MG63 (cell line): ENCODE results near the gene SAP30L. TPM values are rescaled to one million over a fixed set of nuclear protein-coding genes. Genes with fewer than 3 reads are reported as not detected.

Experiments
- DNase-seq: peaks from one replicate; pipeline ENCODE4 v3.0.0-alpha.2; 2020
- H3K27me3 ChIP-seq: fragments of 250-450 bp; sonication (Bioruptor Pico); 2 replicates; pipeline ENCODE4 v1.5.1; 2020; ENCODE audit warnings: mild to moderate bottlenecking, moderate library complexity
- H3K36me3 ChIP-seq: fragments of 250-450 bp; sonication (Bioruptor Pico); 2 replicates; pipeline ENCODE4 v1.5.1; 2020; ENCODE audit warnings: mild to moderate bottlenecking, moderate library complexity
- H3K4me3 ChIP-seq: fragments of 250-450 bp; sonication (Bioruptor Pico); 2 replicates; pipeline ENCODE4 v1.5.1; 2020; ENCODE audit warnings: mild to moderate bottlenecking, moderate library complexity
- H3K9me3 ChIP-seq: fragments of 250-450 bp; sonication (Bioruptor Pico); 2 replicates; pipeline ENCODE4 v1.5.1; 2020; ENCODE audit warnings: mild to moderate bottlenecking, moderate library complexity
- total RNA-seq: library from RNA; depleted of rRNA; stranded (reverse); fragments of >200 nt; shearing (Covaris generic); gene quantifications from 2 replicates; pipeline ENCODE4 v1.2.3, GENCODE V29; 2014; ENCODE audit warnings: low replicate concordance

SAP30L gene
- total RNA-seq, 1 experiment from 2014 or later: 39.2 TPM

GRCh38 chr5:154482528-154483449, 37.0 kb downstream of the SAP30L start:
- DNase-seq: no peak
- no peaks in the 10 kb centered on the region for H3K9me3 ChIP-seq
- H3K36me3 ChIP-seq: no peaks in the 10 kb centered on the region
- H3K4me3 ChIP-seq: no peak overlapping the region
- peaks cover 31% of the 10 kb centered on the region for H3K27me3 ChIP-seq

- Histone ChIP-seq H3K4me3 (no peak overlapping the region), H3K36me3 (no peaks in the 10 kb centered on the region), H3K9me3 (no peaks in the 10 kb centered on the region), H3K27me3 (peaks cover 33% of the 10 kb centered on the region)
- no peak for DNase-seq
Measured at GRCh38 chr5:154483654-154484392, 38.0 kb downstream of the SAP30L start.

GRCh38 chr5:154484393-154485095, 38.7 kb downstream of the SAP30L start:
- H3K27me3 ChIP-seq: peaks cover 36% of the 10 kb centered on the region
- no peak overlapping the region for H3K4me3 ChIP-seq
- no peaks in the 10 kb centered on the region for H3K9me3 ChIP-seq
- DNase-seq: no peak
- no peaks in the 10 kb centered on the region for H3K36me3 ChIP-seq

GRCh38 chr5:154485096-154485491, 39.3 kb downstream of the SAP30L start:
- peaks cover 36% of the 10 kb centered on the region for H3K27me3 ChIP-seq
- H3K4me3 ChIP-seq: no peak overlapping the region
- H3K9me3 ChIP-seq: no peaks in the 10 kb centered on the region
- no peaks in the 10 kb centered on the region for H3K36me3 ChIP-seq
- DNase-seq: no peak

GRCh38 chr5:154485850-154486426, 40.1 kb downstream of the SAP30L start:
- H3K9me3 ChIP-seq: no peaks in the 10 kb centered on the region
- H3K27me3 ChIP-seq: peaks cover 36% of the 10 kb centered on the region
- DNase-seq: no peak
- no peak overlapping the region for H3K4me3 ChIP-seq
- no peaks in the 10 kb centered on the region for H3K36me3 ChIP-seq

- peaks cover 36% of the 10 kb centered on the region for H3K27me3 ChIP-seq
- no peak overlapping the region for H3K4me3 ChIP-seq
- no peaks in the 10 kb centered on the region for H3K9me3 ChIP-seq
- DNase-seq: no peak
- no peaks in the 10 kb centered on the region for H3K36me3 ChIP-seq
Measured at GRCh38 chr5:154486427-154486866, 40.6 kb downstream of the SAP30L start.

GRCh38 chr5:154487541-154487940, 41.7 kb downstream of the SAP30L start:
- no peaks in the 10 kb centered on the region for H3K36me3 ChIP-seq
- H3K9me3 ChIP-seq: no peaks in the 10 kb centered on the region
- H3K27me3 ChIP-seq: peaks cover 36% of the 10 kb centered on the region
- no peak overlapping the region for H3K4me3 ChIP-seq
- no peak for DNase-seq

- DNase-seq: no peak
- no peaks in the 10 kb centered on the region for H3K36me3 ChIP-seq
- no peak overlapping the region for H3K4me3 ChIP-seq
- no peaks in the 10 kb centered on the region for H3K9me3 ChIP-seq
- peaks cover 32% of the 10 kb centered on the region for H3K27me3 ChIP-seq
Measured at GRCh38 chr5:154491941-154492340, 46.1 kb downstream of the SAP30L start.

GRCh38 chr5:154493274-154493673, 47.5 kb downstream of the SAP30L start:
- DNase-seq: no peak
- H3K9me3 ChIP-seq: no peaks in the 10 kb centered on the region
- H3K27me3 ChIP-seq: peaks cover 28% of the 10 kb centered on the region
- H3K4me3 ChIP-seq: no peak overlapping the region
- H3K36me3 ChIP-seq: no peaks in the 10 kb centered on the region

GRCh38 chr5:154494036-154494435, 48.2 kb downstream of the SAP30L start:
- Histone ChIP-seq H3K4me3 (no peak overlapping the region), H3K36me3 (no peaks in the 10 kb centered on the region), H3K27me3 (peaks cover 25% of the 10 kb centered on the region), H3K9me3 (no peaks in the 10 kb centered on the region)
- DNase-seq: no peak

- H3K36me3 ChIP-seq: no peaks in the 10 kb centered on the region
- H3K4me3 ChIP-seq: no peak overlapping the region
- H3K9me3 ChIP-seq: no peaks in the 10 kb centered on the region
- peaks cover 24% of the 10 kb centered on the region for H3K27me3 ChIP-seq
- no peak for DNase-seq
Measured at GRCh38 chr5:154498591-154498990, 52.8 kb downstream of the SAP30L start.

GRCh38 chr5:154498994-154499393, 53.2 kb downstream of the SAP30L start:
- no peak overlapping the region for H3K4me3 ChIP-seq
- no peaks in the 10 kb centered on the region for H3K36me3 ChIP-seq
- H3K27me3 ChIP-seq: peaks cover 22% of the 10 kb centered on the region
- H3K9me3 ChIP-seq: no peaks in the 10 kb centered on the region
- no peak for DNase-seq

GRCh38 chr5:154501566-154501965, 55.8 kb downstream of the SAP30L start:
- H3K36me3 ChIP-seq: no peaks in the 10 kb centered on the region
- H3K9me3 ChIP-seq: no peaks in the 10 kb centered on the region
- no peak overlapping the region for H3K4me3 ChIP-seq
- H3K27me3 ChIP-seq: peaks cover 4% of the 10 kb centered on the region
- DNase-seq: no peak

GRCh38 chr5:154502180-154502579, 56.4 kb downstream of the SAP30L start:
- Histone ChIP-seq H3K27me3 (no peaks in the 10 kb centered on the region; the same call in 1 of the 2 replicates), H3K36me3 (no peaks in the 10 kb centered on the region), H3K9me3 (no peaks in the 10 kb centered on the region), H3K4me3 (no peak overlapping the region)
- no peak for DNase-seq

GRCh38 chr5:154503698-154504039, 57.9 kb downstream of the SAP30L start:
- DNase-seq: no peak
- no peak overlapping the region for H3K4me3 ChIP-seq
- H3K9me3 ChIP-seq: no peaks in the 10 kb centered on the region
- H3K27me3 ChIP-seq: no peaks in the 10 kb centered on the region
- H3K36me3 ChIP-seq: no peaks in the 10 kb centered on the region

- DNase-seq: no peak
- H3K9me3 ChIP-seq: no peaks in the 10 kb centered on the region
- no peaks in the 10 kb centered on the region for H3K36me3 ChIP-seq
- no peak overlapping the region for H3K4me3 ChIP-seq
- H3K27me3 ChIP-seq: no peaks in the 10 kb centered on the region
Measured at GRCh38 chr5:154505567-154505966, 59.8 kb downstream of the SAP30L start.
